ENCODE results near the gene CCDC134. TPM values are rescaled to one million over a fixed set of nuclear protein-coding genes. Genes with fewer than 3 reads are reported as not detected.

Gene CCDC134
- total and polyA plus RNA-seq, 2 of the 13 experiments (the other 11 are each of a cell fraction or from before 2014, with no cell fraction given) = 4.8 to 17.4 TPM

DNA sequence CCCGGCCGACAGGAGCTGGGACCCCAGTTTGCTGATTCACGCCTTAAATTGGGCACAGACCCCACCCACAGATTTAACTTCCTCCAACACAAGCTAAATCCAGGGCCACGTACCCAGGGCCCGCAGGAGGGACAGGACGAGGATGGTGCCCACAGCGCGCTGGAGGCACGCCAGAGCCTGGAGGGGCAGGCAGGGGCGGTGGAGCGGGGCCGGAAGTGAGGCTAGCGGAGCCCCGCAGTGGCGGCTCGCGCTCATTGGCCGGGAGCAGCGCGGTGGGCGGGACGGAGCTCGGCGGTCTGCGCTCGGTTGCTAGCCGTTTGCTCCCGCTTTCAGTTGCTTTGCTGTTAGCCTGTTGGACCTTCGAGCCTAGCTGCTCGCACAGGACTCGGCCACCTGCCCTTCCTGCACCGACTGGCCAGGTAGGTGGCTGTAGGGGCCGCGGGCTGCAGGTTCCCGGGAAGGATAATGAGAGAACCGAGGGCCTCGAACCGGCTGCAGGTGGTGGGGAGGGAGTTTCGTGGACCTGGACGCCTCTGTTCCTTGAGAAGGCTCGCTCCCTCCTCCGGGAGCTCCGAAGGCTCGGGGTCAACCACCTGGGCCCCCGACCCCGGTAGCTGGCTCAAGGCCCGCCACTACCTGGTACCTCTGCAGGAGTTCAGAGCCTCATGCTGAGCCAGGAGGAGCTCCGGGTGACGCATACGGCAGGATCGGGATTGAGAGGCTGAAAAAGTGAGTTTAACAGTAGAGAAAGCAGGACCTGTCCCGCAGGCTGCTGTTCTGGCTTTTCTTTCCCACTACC is at the start of gene CCDC134 (continued):
- peak; percentile 65 for TF ChIP-seq ZEB1 (IDR thresholded peaks at IDR 0.05; ENCODE audit: insufficient replicate concordance, low read depth)
- TF ChIP-seq TRIM24 (CRISPR knock-in tag; IDR thresholded peaks at IDR 0.05) = no peak
- TF ChIP-seq, protein P1, sequence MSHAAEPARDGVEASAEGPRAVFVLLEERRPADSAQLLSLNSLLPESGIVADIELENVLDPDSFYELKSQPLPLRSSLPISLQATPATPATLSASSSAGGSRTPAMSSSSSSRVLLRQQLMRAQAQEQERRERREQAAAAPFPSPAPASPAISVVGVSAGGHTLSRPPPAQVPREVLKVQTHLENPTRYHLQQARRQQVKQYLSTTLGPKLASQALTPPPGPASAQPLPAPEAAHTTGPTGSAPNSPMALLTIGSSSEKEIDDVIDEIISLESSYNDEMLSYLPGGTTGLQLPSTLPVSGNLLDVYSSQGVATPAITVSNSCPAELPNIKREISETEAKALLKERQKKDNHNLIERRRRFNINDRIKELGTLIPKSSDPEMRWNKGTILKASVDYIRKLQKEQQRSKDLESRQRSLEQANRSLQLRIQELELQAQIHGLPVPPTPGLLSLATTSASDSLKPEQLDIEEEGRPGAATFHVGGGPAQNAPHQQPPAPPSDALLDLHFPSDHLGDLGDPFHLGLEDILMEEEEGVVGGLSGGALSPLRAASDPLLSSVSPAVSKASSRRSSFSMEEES (CRISPR knock-in tag; IDR thresholded peaks at IDR 0.05) = no peak
- TF ChIP-seq AHR (CRISPR knock-in tag; IDR thresholded peaks at IDR 0.05) = peak; percentile 61; the same call in 1 of the 2 replicates
- TF ChIP-seq TAF15 (IDR thresholded peaks at IDR 0.05; ENCODE audit: low read depth, low read length, poor library complexity, severe bottlenecking) = peak; percentile 30
- 0 out of 2 replicates have a peak, but pooled peaks have one; percentile 59 for TF ChIP-seq HNRNPL (IDR thresholded peaks at IDR 0.05; ENCODE audit: low read depth, low read length)
- TF ChIP-seq HNRNPLL (IDR thresholded peaks at IDR 0.05; ENCODE audit: low read depth, low read length, poor library complexity, severe bottlenecking) = peak; percentile 76
- TF ChIP-seq KMT2A (CRISPR knock-in tag; IDR thresholded peaks at IDR 0.05) = peak; percentile 85
- TF ChIP-seq KDM2A (CRISPR knock-in tag; IDR thresholded peaks at IDR 0.05; ENCODE audit: borderline replicate concordance, low read depth) = peak; percentile 81
- TF ChIP-seq ZNF160 (CRISPR knock-in tag; IDR thresholded peaks at IDR 0.05) = 0 out of 2 replicates have a peak, but pooled peaks have one; percentile 65
- 0 out of 2 replicates have a peak, but pooled peaks have one; percentile 66 for TF ChIP-seq PAX8 (CRISPR knock-in tag; IDR thresholded peaks at IDR 0.05; ENCODE audit: borderline replicate concordance)
- no peak for TF ChIP-seq ZC3H4 (CRISPR knock-in tag; IDR thresholded peaks at IDR 0.05; ENCODE audit: borderline replicate concordance)
- TF ChIP-seq, protein P2, sequence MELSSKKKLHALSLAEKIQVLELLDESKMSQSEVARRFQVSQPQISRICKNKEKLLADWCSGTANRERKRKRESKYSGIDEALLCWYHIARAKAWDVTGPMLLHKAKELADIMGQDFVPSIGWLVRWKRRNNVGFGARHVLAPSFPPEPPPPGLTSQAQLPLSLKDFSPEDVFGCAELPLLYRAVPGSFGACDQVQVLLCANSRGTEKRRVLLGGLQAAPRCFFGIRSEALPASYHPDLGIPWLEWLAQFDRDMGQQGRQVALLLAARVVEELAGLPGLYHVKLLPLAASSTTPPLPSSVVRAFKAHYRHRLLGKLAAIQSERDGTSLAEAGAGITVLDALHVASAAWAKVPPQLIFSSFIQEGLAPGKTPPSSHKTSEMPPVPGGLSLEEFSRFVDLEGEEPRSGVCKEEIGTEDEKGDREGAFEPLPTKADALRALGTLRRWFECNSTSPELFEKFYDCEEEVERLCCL (CRISPR knock-in tag; IDR thresholded peaks at IDR 0.05; ENCODE audit: borderline replicate concordance) = peak; percentile 50; the same call in 1 of the 2 replicates
- TF ChIP-seq, protein P3, sequence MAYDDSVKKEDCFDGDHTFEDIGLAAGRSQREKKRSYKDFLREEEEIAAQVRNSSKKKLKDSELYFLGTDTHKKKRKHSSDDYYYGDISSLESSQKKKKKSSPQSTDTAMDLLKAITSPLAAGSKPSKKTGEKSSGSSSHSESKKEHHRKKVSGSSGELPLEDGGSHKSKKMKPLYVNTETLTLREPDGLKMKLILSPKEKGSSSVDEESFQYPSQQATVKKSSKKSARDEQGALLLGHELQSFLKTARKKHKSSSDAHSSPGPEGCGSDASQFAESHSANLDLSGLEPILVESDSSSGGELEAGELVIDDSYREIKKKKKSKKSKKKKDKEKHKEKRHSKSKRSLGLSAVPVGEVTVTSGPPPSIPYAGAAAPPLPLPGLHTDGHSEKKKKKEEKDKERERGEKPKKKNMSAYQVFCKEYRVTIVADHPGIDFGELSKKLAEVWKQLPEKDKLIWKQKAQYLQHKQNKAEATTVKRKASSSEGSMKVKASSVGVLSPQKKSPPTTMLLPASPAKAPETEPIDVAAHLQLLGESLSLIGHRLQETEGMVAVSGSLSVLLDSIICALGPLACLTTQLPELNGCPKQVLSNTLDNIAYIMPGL (CRISPR knock-in tag; IDR thresholded peaks at IDR 0.05; ENCODE audit: borderline replicate concordance in 1 of 2, low read depth in 1 of 2) = peak; percentile 63 to 68; a peak in 3 of 4 replicates
- TF ChIP-seq ELF1 (CRISPR knock-in tag; IDR thresholded peaks at IDR 0.05) = no peak
- TF ChIP-seq FOXO1 (CRISPR knock-in tag; IDR thresholded peaks at IDR 0.05) = peak; percentile 8; the same call in 1 of the 2 replicates
- TF ChIP-seq, protein P4, sequence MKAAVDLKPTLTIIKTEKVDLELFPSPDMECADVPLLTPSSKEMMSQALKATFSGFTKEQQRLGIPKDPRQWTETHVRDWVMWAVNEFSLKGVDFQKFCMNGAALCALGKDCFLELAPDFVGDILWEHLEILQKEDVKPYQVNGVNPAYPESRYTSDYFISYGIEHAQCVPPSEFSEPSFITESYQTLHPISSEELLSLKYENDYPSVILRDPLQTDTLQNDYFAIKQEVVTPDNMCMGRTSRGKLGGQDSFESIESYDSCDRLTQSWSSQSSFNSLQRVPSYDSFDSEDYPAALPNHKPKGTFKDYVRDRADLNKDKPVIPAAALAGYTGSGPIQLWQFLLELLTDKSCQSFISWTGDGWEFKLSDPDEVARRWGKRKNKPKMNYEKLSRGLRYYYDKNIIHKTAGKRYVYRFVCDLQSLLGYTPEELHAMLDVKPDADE (CRISPR knock-in tag; IDR thresholded peaks at IDR 0.05) = peak; percentile 85
- TF ChIP-seq, protein P5, sequence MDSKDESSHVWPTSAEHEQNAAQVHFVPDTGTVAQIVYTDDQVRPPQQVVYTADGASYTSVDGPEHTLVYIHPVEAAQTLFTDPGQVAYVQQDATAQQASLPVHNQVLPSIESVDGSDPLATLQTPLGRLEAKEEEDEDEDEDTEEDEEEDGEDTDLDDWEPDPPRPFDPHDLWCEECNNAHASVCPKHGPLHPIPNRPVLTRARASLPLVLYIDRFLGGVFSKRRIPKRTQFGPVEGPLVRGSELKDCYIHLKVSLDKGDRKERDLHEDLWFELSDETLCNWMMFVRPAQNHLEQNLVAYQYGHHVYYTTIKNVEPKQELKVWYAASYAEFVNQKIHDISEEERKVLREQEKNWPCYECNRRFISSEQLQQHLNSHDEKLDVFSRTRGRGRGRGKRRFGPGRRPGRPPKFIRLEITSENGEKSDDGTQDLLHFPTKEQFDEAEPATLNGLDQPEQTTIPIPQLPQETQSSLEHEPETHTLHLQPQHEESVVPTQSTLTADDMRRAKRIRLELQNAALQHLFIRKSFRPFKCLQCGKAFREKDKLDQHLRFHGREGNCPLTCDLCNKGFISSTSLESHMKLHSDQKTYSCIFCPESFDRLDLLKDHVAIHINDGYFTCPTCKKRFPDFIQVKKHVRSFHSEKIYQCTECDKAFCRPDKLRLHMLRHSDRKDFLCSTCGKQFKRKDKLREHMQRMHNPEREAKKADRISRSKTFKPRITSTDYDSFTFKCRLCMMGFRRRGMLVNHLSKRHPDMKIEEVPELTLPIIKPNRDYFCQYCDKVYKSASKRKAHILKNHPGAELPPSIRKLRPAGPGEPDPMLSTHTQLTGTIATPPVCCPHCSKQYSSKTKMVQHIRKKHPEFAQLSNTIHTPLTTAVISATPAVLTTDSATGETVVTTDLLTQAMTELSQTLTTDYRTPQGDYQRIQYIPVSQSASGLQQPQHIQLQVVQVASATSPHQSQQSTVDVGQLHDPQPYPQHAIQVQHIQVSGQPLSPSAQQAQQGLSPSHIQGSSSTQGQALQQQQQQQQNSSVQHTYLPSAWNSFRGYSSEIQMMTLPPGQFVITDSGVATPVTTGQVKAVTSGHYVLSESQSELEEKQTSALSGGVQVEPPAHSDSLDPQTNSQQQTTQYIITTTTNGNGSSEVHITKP (CRISPR knock-in tag; IDR thresholded peaks at IDR 0.05; ENCODE audit: low read depth) = no peak
